ENCODE data around the gene DSN1.

Gene DSN1

GRCh38 chr20:36761125-36761524, 12.4 kb downstream of the DSN1 start:
- no peaks in the 10 kb centered on the region for H3K4me1 ChIP-seq (ENCODE audit: control insufficient read depth in 2 of 2, insufficient read depth in 1 of 2, low read depth in 1 of 2, low read length in 2 of 2)
- H3K36me3 ChIP-seq (replicated peaks in 1 of 2; ENCODE audit: control insufficient read depth in 2 of 2, insufficient read depth in 2 of 2, low read length in 2 of 2): peaks cover 5 to 70% of the 10 kb centered on the region in 2 donors
- H3K9ac ChIP-seq (ENCODE audit: low read depth, low read length, poor library complexity): no peak overlapping the region
- no peak for DNase-seq (ENCODE audit: low spot score)
- no peak overlapping the region for H4K8ac ChIP-seq (ENCODE audit: low read depth, low read length)
- H3K79me1 ChIP-seq (ENCODE audit: low read depth, low read length): no peaks in the 10 kb centered on the region
- H2AFZ ChIP-seq (ENCODE audit: low read length): no peak overlapping the region
- H2BK120ac ChIP-seq (ENCODE audit: low read depth, low read length): no peak overlapping the region
- no peak overlapping the region for H3K27ac ChIP-seq (replicated peaks; ENCODE audit: low read length)
- H2BK5ac ChIP-seq (ENCODE audit: low read length): no peak overlapping the region
- H2BK15ac ChIP-seq (ENCODE audit: low read length): no peak overlapping the region
- H2AK5ac ChIP-seq (ENCODE audit: low read depth, low read length): no peak overlapping the region
- H2BK12ac ChIP-seq (ENCODE audit: low read length): no peak overlapping the region
- no peak overlapping the region for H3K4me3 ChIP-seq (ENCODE audit: low read length in 2 of 2)
- no peak overlapping the region for H3K14ac ChIP-seq (ENCODE audit: low read length)
- H3K9me3 ChIP-seq (replicated peaks in 1 of 2; ENCODE audit: control insufficient read depth in 2 of 2, insufficient read depth in 1 of 2, low read depth in 1 of 2, low read length in 2 of 2): no peaks in the 10 kb centered on the region
- H3K23ac ChIP-seq (ENCODE audit: low read depth, low read length, poor library complexity): no peak overlapping the region
- WGBS, 2 donors (ENCODE audit: extremely low coverage in 2 of 2, insufficient read length in 2 of 2, insufficient replicate concordance in 1 of 2): no CpG with 5 or more reads among the region's 4 CpGs
- H4K91ac ChIP-seq (ENCODE audit: low read depth, low read length, poor library complexity): no peak overlapping the region
- no peaks in the 10 kb centered on the region for H3K27me3 ChIP-seq (ENCODE audit: control insufficient read depth in 3 of 3, insufficient read depth in 3 of 3, low read depth in 1 of 3, low read length in 3 of 3)
- no peak overlapping the region for H3K4me2 ChIP-seq (ENCODE audit: insufficient read depth, low read length, poor library complexity, severe bottlenecking)
- no peak overlapping the region for H3K4ac ChIP-seq (ENCODE audit: low read length)
- H3K18ac ChIP-seq (ENCODE audit: low read length): no peak overlapping the region

- Histone ChIP-seq H3K27me3 (ENCODE audit: control insufficient read depth in 3 of 3, insufficient read depth in 3 of 3, low read depth in 1 of 3, low read length in 3 of 3) (no peaks in the 10 kb centered on the region), H2BK12ac (ENCODE audit: low read length) (no peak overlapping the region), H2BK5ac (ENCODE audit: low read length) (no peak overlapping the region), H2BK120ac (ENCODE audit: low read depth, low read length) (no peak overlapping the region), H3K4ac (ENCODE audit: low read length) (no peak overlapping the region), H3K14ac (ENCODE audit: low read length) (no peak overlapping the region), H2AK5ac (ENCODE audit: low read depth, low read length) (no peak overlapping the region), H3K4me2 (ENCODE audit: insufficient read depth, low read length, poor library complexity, severe bottlenecking) (no peak overlapping the region), H3K27ac (replicated peaks; ENCODE audit: low read length) (no peak overlapping the region), H3K23ac (ENCODE audit: low read depth, low read length, poor library complexity) (no peak overlapping the region), H3K9me3 (replicated peaks in 1 of 2; ENCODE audit: control insufficient read depth in 2 of 2, insufficient read depth in 1 of 2, low read depth in 1 of 2, low read length in 2 of 2) (no peaks in the 10 kb centered on the region), H3K9ac (ENCODE audit: low read depth, low read length, poor library complexity) (no peak overlapping the region), H2AFZ (ENCODE audit: low read length) (no peak overlapping the region), H3K18ac (ENCODE audit: low read length) (no peak overlapping the region), H3K79me1 (ENCODE audit: low read depth, low read length) (no peaks in the 10 kb centered on the region), H2BK15ac (ENCODE audit: low read length) (no peak overlapping the region), H3K4me3 (ENCODE audit: low read length in 2 of 2) (no peak overlapping the region), H3K4me1 (ENCODE audit: control insufficient read depth in 2 of 2, insufficient read depth in 1 of 2, low read depth in 1 of 2, low read length in 2 of 2) (no peaks in the 10 kb centered on the region), H4K91ac (ENCODE audit: low read depth, low read length, poor library complexity) (no peak overlapping the region), H4K8ac (ENCODE audit: low read depth, low read length) (no peak overlapping the region), H3K36me3 (replicated peaks in 1 of 2; ENCODE audit: control insufficient read depth in 2 of 2, insufficient read depth in 2 of 2, low read length in 2 of 2) (peaks cover 5 to 70% of the 10 kb centered on the region in 2 donors)
- no peak for DNase-seq (ENCODE audit: low spot score)
- no CpG with 5 or more reads among the region's 6 CpGs for WGBS, 2 donors (ENCODE audit: extremely low coverage in 2 of 2, insufficient read length in 2 of 2, insufficient replicate concordance in 1 of 2)
Measured at GRCh38 chr20:36760647-36761046, 12.9 kb downstream of the DSN1 start.

GRCh38 chr20:36758276-36758675, 15.3 kb downstream of the DSN1 start:
- Histone ChIP-seq H3K4me1 (ENCODE audit: control insufficient read depth in 2 of 2, insufficient read depth in 1 of 2, low read depth in 1 of 2, low read length in 2 of 2) (peaks cover 0 to 3% of the 10 kb centered on the region in 2 donors), H3K18ac (ENCODE audit: low read length) (no peak overlapping the region), H2BK120ac (ENCODE audit: low read depth, low read length) (no peak overlapping the region), H3K14ac (ENCODE audit: low read length) (no peak overlapping the region), H3K36me3 (replicated peaks in 1 of 2; ENCODE audit: control insufficient read depth in 2 of 2, insufficient read depth in 2 of 2, low read length in 2 of 2) (peaks cover 10 to 76% of the 10 kb centered on the region in 2 donors), H3K9ac (ENCODE audit: low read depth, low read length, poor library complexity) (no peak overlapping the region), H4K91ac (ENCODE audit: low read depth, low read length, poor library complexity) (no peak overlapping the region), H3K23ac (ENCODE audit: low read depth, low read length, poor library complexity) (no peak overlapping the region), H3K4me3 (ENCODE audit: low read length in 2 of 2) (no peak overlapping the region), H2AFZ (ENCODE audit: low read length) (no peak overlapping the region), H4K8ac (ENCODE audit: low read depth, low read length) (no peak overlapping the region), H3K4ac (ENCODE audit: low read length) (no peak overlapping the region), H2AK5ac (ENCODE audit: low read depth, low read length) (no peak overlapping the region), H3K9me3 (replicated peaks in 1 of 2; ENCODE audit: control insufficient read depth in 2 of 2, insufficient read depth in 1 of 2, low read depth in 1 of 2, low read length in 2 of 2) (no peaks in the 10 kb centered on the region), H2BK12ac (ENCODE audit: low read length) (no peak overlapping the region), H3K79me1 (ENCODE audit: low read depth, low read length) (no peaks in the 10 kb centered on the region), H3K27ac (replicated peaks; ENCODE audit: low read length) (no peak overlapping the region), H3K4me2 (ENCODE audit: insufficient read depth, low read length, poor library complexity, severe bottlenecking) (no peak overlapping the region), H3K27me3 (ENCODE audit: control insufficient read depth in 3 of 3, insufficient read depth in 3 of 3, low read depth in 1 of 3, low read length in 3 of 3) (no peaks in the 10 kb centered on the region), H2BK5ac (ENCODE audit: low read length) (no peak overlapping the region), H2BK15ac (ENCODE audit: low read length) (no peak overlapping the region)
- WGBS, 2 donors (ENCODE audit: extremely low coverage in 2 of 2, insufficient read length in 2 of 2, insufficient replicate concordance in 1 of 2): no CpG with 5 or more reads among the region's 1 CpG
- no peak for DNase-seq (ENCODE audit: low spot score)

- H3K4me3 ChIP-seq (ENCODE audit: low read length in 2 of 2): no peak overlapping the region
- no peak overlapping the region for H3K4me2 ChIP-seq (ENCODE audit: insufficient read depth, low read length, poor library complexity, severe bottlenecking)
- H2AK5ac ChIP-seq (ENCODE audit: low read depth, low read length): no peak overlapping the region
- no peaks in the 10 kb centered on the region for H3K9me3 ChIP-seq (replicated peaks in 1 of 2; ENCODE audit: control insufficient read depth in 2 of 2, insufficient read depth in 1 of 2, low read depth in 1 of 2, low read length in 2 of 2)
- H3K27ac ChIP-seq (replicated peaks; ENCODE audit: low read length): no peak overlapping the region
- no peak overlapping the region for H3K4ac ChIP-seq (ENCODE audit: low read length)
- no peaks in the 10 kb centered on the region for H3K79me1 ChIP-seq (ENCODE audit: low read depth, low read length)
- no peak for DNase-seq (ENCODE audit: low spot score)
- no peak overlapping the region for H2BK120ac ChIP-seq (ENCODE audit: low read depth, low read length)
- no peak overlapping the region for H2AFZ ChIP-seq (ENCODE audit: low read length)
- no peak overlapping the region for H4K8ac ChIP-seq (ENCODE audit: low read depth, low read length)
- H3K4me1 ChIP-seq (ENCODE audit: control insufficient read depth in 2 of 2, insufficient read depth in 1 of 2, low read depth in 1 of 2, low read length in 2 of 2): peaks cover 0 to 3% of the 10 kb centered on the region in 2 donors
- no peak overlapping the region for H3K14ac ChIP-seq (ENCODE audit: low read length)
- no peak overlapping the region for H2BK5ac ChIP-seq (ENCODE audit: low read length)
- no peak overlapping the region for H4K91ac ChIP-seq (ENCODE audit: low read depth, low read length, poor library complexity)
- H3K23ac ChIP-seq (ENCODE audit: low read depth, low read length, poor library complexity): no peak overlapping the region
- H2BK12ac ChIP-seq (ENCODE audit: low read length): no peak overlapping the region
- no peak overlapping the region for H3K18ac ChIP-seq (ENCODE audit: low read length)
- H3K36me3 ChIP-seq (replicated peaks in 1 of 2; ENCODE audit: control insufficient read depth in 2 of 2, insufficient read depth in 2 of 2, low read length in 2 of 2): peaks cover 19 to 82% of the 10 kb centered on the region in 2 donors
- no peaks in the 10 kb centered on the region for H3K27me3 ChIP-seq (ENCODE audit: control insufficient read depth in 3 of 3, insufficient read depth in 3 of 3, low read depth in 1 of 3, low read length in 3 of 3)
- H3K9ac ChIP-seq (ENCODE audit: low read depth, low read length, poor library complexity): no peak overlapping the region
- H2BK15ac ChIP-seq (ENCODE audit: low read length): no peak overlapping the region
Measured at GRCh38 chr20:36756496-36756895, 17.1 kb downstream of the DSN1 start.
